Fibroblast of lung (primary cell): ENCODE results near the gene RB1. TPM values are rescaled to one million over a fixed set of nuclear protein-coding genes. Genes with fewer than 3 reads are reported as not detected.

Experiments used
- DNase-seq, 2 donors: peaks; one replicate each; pipeline versions ENCODE4 v3.0.0 to v3.0.0-alpha.2; 2010; ENCODE audit warnings: low read depth in 2 of 2
- H2AFZ ChIP-seq: 2 replicates; pipeline ENCODE4 v1.5.1; 2012; ENCODE audit warnings: low read length, control low read depth, inconsistent platforms
- H3K27ac ChIP-seq: 2 replicates; pipeline ENCODE4 v1.5.1; 2011; ENCODE audit warnings: low read length, control low read depth; ENCODE audit not compliant: insufficient read depth
- H3K27me3 ChIP-seq: 2 replicates; pipeline ENCODE4 v1.5.1; 2011; ENCODE audit warnings: mild to moderate bottlenecking, low read length; ENCODE audit not compliant: control insufficient read depth, insufficient read depth
- H3K36me3 ChIP-seq: 2 replicates; pipeline ENCODE4 v1.5.1; 2011; ENCODE audit warnings: low read length; ENCODE audit not compliant: control insufficient read depth, insufficient read depth
- H3K4me1 ChIP-seq: 2 replicates; pipeline ENCODE4 v1.5.1; 2011; ENCODE audit warnings: low read length; ENCODE audit not compliant: control insufficient read depth, insufficient read depth; ENCODE audit errors: extremely low read depth
- H3K4me2 ChIP-seq: 2 replicates; pipeline ENCODE4 v1.5.1; 2011; ENCODE audit warnings: low read length, control low read depth; ENCODE audit not compliant: insufficient read depth; ENCODE audit errors: extremely low read depth
- H3K4me3 ChIP-seq, 4 experiments: fragments of 200-600 bp in 1 of 4; sonication (generic) in 1 of 4; replicated peaks in 1 of 4; 2 replicates each; pipeline ENCODE4 v1.5.1; 2011 to 2016; ENCODE audit warnings: low read length in 4 of 4, low read depth in 3 of 4, mild to moderate bottlenecking in 3 of 4, control low read depth in 2 of 4, inconsistent platforms in 1 of 4, mixed read lengths in 1 of 4; ENCODE audit not compliant: insufficient read depth in 1 of 4; ENCODE audit errors: control extremely low read depth in 1 of 4
- H3K79me2 ChIP-seq: 2 replicates; pipeline ENCODE4 v1.5.1; 2012; ENCODE audit warnings: mild to moderate bottlenecking, low read length, inconsistent platforms; ENCODE audit not compliant: control insufficient read depth, insufficient read depth
- H3K9ac ChIP-seq: 2 replicates; pipeline ENCODE4 v1.5.1; 2011; ENCODE audit warnings: mild to moderate bottlenecking, low read length, control low read depth; ENCODE audit not compliant: insufficient read depth
- H3K9me3 ChIP-seq: 2 replicates; pipeline ENCODE4 v1.5.1; 2012; ENCODE audit warnings: low read depth, low read length; ENCODE audit not compliant: control insufficient read depth, insufficient read depth
- H4K20me1 ChIP-seq: 2 replicates; pipeline ENCODE4 v1.5.1; 2011; ENCODE audit warnings: low read length; ENCODE audit not compliant: control insufficient read depth, insufficient read depth; ENCODE audit errors: extremely low read depth
- EZH2 ChIP-seq: IDR thresholded peaks from 2 replicates; pipeline ENCODE4 v1.5.1; 2012; ENCODE audit warnings: low read length, control low read depth, mild to moderate bottlenecking; ENCODE audit errors: missing control alignments
- polyA plus RNA-seq, 2 donors: library from polyadenylated mRNA; depleted of rRNA in 1 of 2; stranded (reverse) in 1 of 2; unstranded in 1 of 2; fragments of >200 nt; gene quantifications; 2 replicates each; pipeline ENCODE4 v1.2.1, GENCODE V29; 2011 to 2012; ENCODE audit warnings: missing spikeins in 1 of 2
- total RNA-seq: library from RNA; depleted of rRNA; stranded (reverse); fragments of >200 nt; gene quantifications from 2 replicates; pipeline ENCODE4 v1.2.1, GENCODE V29; 2014
- TF ChIP-seq, protein P1 (sequence below), 2 donors: IDR thresholded peaks in 1 of 2; conservative IDR thresholded peaks in 1 of 2; 1 replicate in 1 of 2; 2 replicates in 1 of 2; pipeline ENCODE4 v1.5.1; 2011 to 2012; ENCODE audit warnings: low read length in 2 of 2, control low read depth in 1 of 2, inconsistent platforms in 1 of 2, low read depth in 1 of 2, mild to moderate bottlenecking in 1 of 2

Gene RB1
- total and polyA plus RNA-seq, 2 donors (not counting 1 experiment from before 2014, with no cell fraction given): 31.9 to 39.7 TPM

- no peaks in the 10 kb centered on the region for H3K27me3 ChIP-seq
- peaks cover 1% of the 10 kb centered on the region for H3K36me3 ChIP-seq
- TF ChIP-seq, protein P1, sequence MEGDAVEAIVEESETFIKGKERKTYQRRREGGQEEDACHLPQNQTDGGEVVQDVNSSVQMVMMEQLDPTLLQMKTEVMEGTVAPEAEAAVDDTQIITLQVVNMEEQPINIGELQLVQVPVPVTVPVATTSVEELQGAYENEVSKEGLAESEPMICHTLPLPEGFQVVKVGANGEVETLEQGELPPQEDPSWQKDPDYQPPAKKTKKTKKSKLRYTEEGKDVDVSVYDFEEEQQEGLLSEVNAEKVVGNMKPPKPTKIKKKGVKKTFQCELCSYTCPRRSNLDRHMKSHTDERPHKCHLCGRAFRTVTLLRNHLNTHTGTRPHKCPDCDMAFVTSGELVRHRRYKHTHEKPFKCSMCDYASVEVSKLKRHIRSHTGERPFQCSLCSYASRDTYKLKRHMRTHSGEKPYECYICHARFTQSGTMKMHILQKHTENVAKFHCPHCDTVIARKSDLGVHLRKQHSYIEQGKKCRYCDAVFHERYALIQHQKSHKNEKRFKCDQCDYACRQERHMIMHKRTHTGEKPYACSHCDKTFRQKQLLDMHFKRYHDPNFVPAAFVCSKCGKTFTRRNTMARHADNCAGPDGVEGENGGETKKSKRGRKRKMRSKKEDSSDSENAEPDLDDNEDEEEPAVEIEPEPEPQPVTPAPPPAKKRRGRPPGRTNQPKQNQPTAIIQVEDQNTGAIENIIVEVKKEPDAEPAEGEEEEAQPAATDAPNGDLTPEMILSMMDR (conservative IDR thresholded peaks at IDR 0.05 in 1 of 2, IDR thresholded peaks at IDR 0.05 in 1 of 2; ENCODE audit: low read depth in 1 of 2, low read length in 2 of 2): no peak
- no peak for TF ChIP-seq EZH2
- peak in 1 of 2 donors; percentile 20 for DNase-seq
- H4K20me1 ChIP-seq: no peaks in the 10 kb centered on the region
- no peak overlapping the region for H2AFZ ChIP-seq
- peaks cover 4% of the 10 kb centered on the region for H3K79me2 ChIP-seq
- no peaks in the 10 kb centered on the region for H3K4me1 ChIP-seq
- H3K27ac ChIP-seq: no peak overlapping the region
- H3K9ac ChIP-seq: no peak overlapping the region
- no peaks in the 10 kb centered on the region for H3K9me3 ChIP-seq
- H3K4me2 ChIP-seq: no peak overlapping the region
- H3K4me3 ChIP-seq: no peak overlapping the region
These were observed 47.6 kb upstream of the RB1 start for GRCh38 chr13:48255954-48256353.

- H3K27me3 ChIP-seq: no peaks in the 10 kb centered on the region
- H3K4me1 ChIP-seq: no peaks in the 10 kb centered on the region
These were observed 45.5 kb upstream of the RB1 start for GRCh38 chr13:48258002-48258401.

GRCh38 chr13:48258430-48258829, 45.1 kb upstream of the RB1 start:
- Histone ChIP-seq H3K36me3 (peaks cover 1% of the 10 kb centered on the region), H3K4me2 (no peak overlapping the region), H3K27me3 (no peaks in the 10 kb centered on the region), H3K27ac (no peak overlapping the region), H3K79me2 (no peaks in the 10 kb centered on the region), H3K4me1 (no peaks in the 10 kb centered on the region), H3K9me3 (no peaks in the 10 kb centered on the region), H4K20me1 (no peaks in the 10 kb centered on the region), H3K4me3 (no peak overlapping the region), H3K9ac (no peak overlapping the region), H2AFZ (no peak overlapping the region)
- TF ChIP-seq, protein P1 (conservative IDR thresholded peaks at IDR 0.05 in 1 of 2, IDR thresholded peaks at IDR 0.05 in 1 of 2; ENCODE audit: low read depth in 1 of 2, low read length in 2 of 2): no peak
- TF ChIP-seq EZH2: no peak
- no peak for DNase-seq

More at GRCh38 chr13:48258002-48258401, 45.5 kb upstream of the RB1 start:
- Histone ChIP-seq H3K79me2 (no peaks in the 10 kb centered on the region), H3K9me3 (no peaks in the 10 kb centered on the region), H3K27ac (no peak overlapping the region), H2AFZ (no peak overlapping the region), H4K20me1 (no peaks in the 10 kb centered on the region), H3K4me2 (no peak overlapping the region), H3K36me3 (peaks cover 1% of the 10 kb centered on the region), H3K9ac (no peak overlapping the region), H3K4me3 (no peak overlapping the region)
- no peak for DNase-seq
- no peak for TF ChIP-seq EZH2
- TF ChIP-seq, protein P1 (conservative IDR thresholded peaks at IDR 0.05 in 1 of 2, IDR thresholded peaks at IDR 0.05 in 1 of 2; ENCODE audit: low read depth in 1 of 2, low read length in 2 of 2): no peak
